Glutamatergic neuron (in vitro differentiated cells): ENCODE data around the gene RHO. TPM values are rescaled to one million over a fixed set of nuclear protein-coding genes. Genes with fewer than 3 reads are reported as not detected.

ENCODE experiments used
- DNase-seq: peaks from one replicate; pipeline ENCODE4 v3.0.0; 2022
- H3K27ac Mint-ChIP-seq: one replicate; pipeline ENCODE4 v1.8.0; 2020; ENCODE audit warnings: mild to moderate bottlenecking, mixed read lengths, inconsistent platforms; ENCODE audit not compliant: unreplicated experiment
- H3K27me3 Mint-ChIP-seq: one replicate; pipeline ENCODE4 v1.8.0; 2020; ENCODE audit warnings: mild to moderate bottlenecking, moderate library complexity, mixed read lengths, inconsistent platforms; ENCODE audit not compliant: unreplicated experiment
- H3K36me3 Mint-ChIP-seq: one replicate; pipeline ENCODE4 v1.8.0; 2020; ENCODE audit warnings: mild to moderate bottlenecking, mixed read lengths, inconsistent platforms; ENCODE audit not compliant: unreplicated experiment
- H3K4me1 Mint-ChIP-seq: one replicate; pipeline ENCODE4 v1.8.0; 2020; ENCODE audit warnings: mild to moderate bottlenecking, low read depth, mixed read lengths, inconsistent platforms; ENCODE audit not compliant: unreplicated experiment
- H3K4me3 Mint-ChIP-seq: one replicate; pipeline ENCODE4 v1.8.0; 2020; ENCODE audit warnings: mild to moderate bottlenecking, mixed read lengths, inconsistent platforms; ENCODE audit not compliant: unreplicated experiment
- H3K9me3 Mint-ChIP-seq: one replicate; pipeline ENCODE4 v1.8.0; 2020; ENCODE audit warnings: mild to moderate bottlenecking, moderate library complexity, mixed read lengths, inconsistent platforms; ENCODE audit not compliant: unreplicated experiment
- total RNA-seq: library from RNA; stranded (reverse); fragmentation: NEBNext Ultra II Directional; extraction: Animal tissue kit (Norgen Biotek cat#: 25700); gene quantifications from one replicate; pipeline ENCODE4 v1.2.1, GENCODE V29; 2021; ENCODE audit not compliant: unreplicated experiment
- TF ChIP-seq, protein P1 (sequence below): fragments of 200-600 bp; sonication (generic); IDR thresholded peaks from one replicate; pipeline ENCODE4 v1.5.0; 2021; ENCODE audit not compliant: partially characterized antibody, unreplicated experiment

Gene RHO
- total RNA-seq, 1 donor from 2014 or later, result not detected

GRCh38 chr3:129555153-129555550 is 26.7 kb downstream of the RHO start:
- H3K36me3 Mint-ChIP-seq, result no peaks in the 10 kb centered on the region
- H3K9me3 Mint-ChIP-seq, result peaks cover 4% of the 10 kb centered on the region
- DNase-seq, result no peak
- peaks cover 5% of the 10 kb centered on the region for H3K27me3 Mint-ChIP-seq
- H3K27ac Mint-ChIP-seq, result peak overlapping the region; percentile 17
- TF ChIP-seq, protein P1, sequence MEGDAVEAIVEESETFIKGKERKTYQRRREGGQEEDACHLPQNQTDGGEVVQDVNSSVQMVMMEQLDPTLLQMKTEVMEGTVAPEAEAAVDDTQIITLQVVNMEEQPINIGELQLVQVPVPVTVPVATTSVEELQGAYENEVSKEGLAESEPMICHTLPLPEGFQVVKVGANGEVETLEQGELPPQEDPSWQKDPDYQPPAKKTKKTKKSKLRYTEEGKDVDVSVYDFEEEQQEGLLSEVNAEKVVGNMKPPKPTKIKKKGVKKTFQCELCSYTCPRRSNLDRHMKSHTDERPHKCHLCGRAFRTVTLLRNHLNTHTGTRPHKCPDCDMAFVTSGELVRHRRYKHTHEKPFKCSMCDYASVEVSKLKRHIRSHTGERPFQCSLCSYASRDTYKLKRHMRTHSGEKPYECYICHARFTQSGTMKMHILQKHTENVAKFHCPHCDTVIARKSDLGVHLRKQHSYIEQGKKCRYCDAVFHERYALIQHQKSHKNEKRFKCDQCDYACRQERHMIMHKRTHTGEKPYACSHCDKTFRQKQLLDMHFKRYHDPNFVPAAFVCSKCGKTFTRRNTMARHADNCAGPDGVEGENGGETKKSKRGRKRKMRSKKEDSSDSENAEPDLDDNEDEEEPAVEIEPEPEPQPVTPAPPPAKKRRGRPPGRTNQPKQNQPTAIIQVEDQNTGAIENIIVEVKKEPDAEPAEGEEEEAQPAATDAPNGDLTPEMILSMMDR, result no peak
- peaks cover 39% of the 10 kb centered on the region for H3K4me1 Mint-ChIP-seq
- no peak overlapping the region for H3K4me3 Mint-ChIP-seq

GRCh38 chr3:129555616-129556357 is 27.3 kb downstream of the RHO start:
- no peak overlapping the region for H3K27ac Mint-ChIP-seq
- no peak overlapping the region for H3K4me3 Mint-ChIP-seq
- peaks cover 3% of the 10 kb centered on the region for H3K36me3 Mint-ChIP-seq
- TF ChIP-seq, protein P1, result no peak
- H3K9me3 Mint-ChIP-seq, result peaks cover 6% of the 10 kb centered on the region
- H3K4me1 Mint-ChIP-seq, result peaks cover 43% of the 10 kb centered on the region
- DNase-seq, result no peak
- peaks cover 6% of the 10 kb centered on the region for H3K27me3 Mint-ChIP-seq

- TF ChIP-seq, protein P1, result no peak
- H3K4me3 Mint-ChIP-seq, result no peak overlapping the region
- no peak for DNase-seq
- H3K9me3 Mint-ChIP-seq, result peaks cover 6% of the 10 kb centered on the region
- peaks cover 6% of the 10 kb centered on the region for H3K27me3 Mint-ChIP-seq
- peaks cover 5% of the 10 kb centered on the region for H3K36me3 Mint-ChIP-seq
- no peak overlapping the region for H3K27ac Mint-ChIP-seq
- H3K4me1 Mint-ChIP-seq, result peaks cover 44% of the 10 kb centered on the region
Observed at GRCh38 chr3:129556358-129556695, 27.9 kb downstream of the RHO start.

DNA sequence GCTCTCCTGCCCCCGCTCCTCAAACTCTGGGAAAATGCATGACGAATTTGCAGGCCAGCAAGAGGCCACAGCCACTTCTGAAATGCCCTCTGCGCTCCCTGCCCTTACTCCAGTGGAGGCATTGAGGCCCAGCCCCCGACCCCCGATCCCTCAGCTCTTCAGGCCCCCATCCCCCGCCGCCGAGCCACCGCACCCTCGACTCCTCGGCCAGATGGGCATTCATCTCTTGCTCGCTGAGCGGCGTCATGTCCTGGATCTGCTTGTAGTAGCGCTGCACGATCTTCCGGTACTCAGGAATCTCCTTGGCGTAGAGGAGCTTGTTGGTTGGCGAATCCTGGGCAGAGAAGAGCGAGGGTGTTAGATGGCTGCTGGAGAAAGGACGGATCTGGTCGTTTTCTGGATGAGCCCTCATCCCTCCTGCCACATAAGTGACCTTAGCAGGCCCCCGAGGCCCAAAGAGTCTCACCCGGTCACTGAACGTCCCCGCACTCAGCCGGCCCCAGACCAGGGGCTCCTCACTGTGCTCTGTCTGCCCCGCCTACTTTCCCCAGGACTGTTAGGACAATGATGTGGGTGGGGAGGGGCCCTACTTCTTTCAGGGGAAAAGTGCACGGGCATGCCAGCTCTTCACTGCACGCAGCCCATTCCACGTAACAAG is 28.6 kb downstream of the RHO start:
- peaks cover 44% of the 10 kb centered on the region for H3K4me1 Mint-ChIP-seq
- DNase-seq, result no peak
- H3K27me3 Mint-ChIP-seq, result peaks cover 6% of the 10 kb centered on the region
- no peak overlapping the region for H3K27ac Mint-ChIP-seq
- H3K4me3 Mint-ChIP-seq, result no peak overlapping the region
- peaks cover 5% of the 10 kb centered on the region for H3K36me3 Mint-ChIP-seq
- H3K9me3 Mint-ChIP-seq, result peaks cover 6% of the 10 kb centered on the region
- TF ChIP-seq, protein P1, result no peak

DNA sequence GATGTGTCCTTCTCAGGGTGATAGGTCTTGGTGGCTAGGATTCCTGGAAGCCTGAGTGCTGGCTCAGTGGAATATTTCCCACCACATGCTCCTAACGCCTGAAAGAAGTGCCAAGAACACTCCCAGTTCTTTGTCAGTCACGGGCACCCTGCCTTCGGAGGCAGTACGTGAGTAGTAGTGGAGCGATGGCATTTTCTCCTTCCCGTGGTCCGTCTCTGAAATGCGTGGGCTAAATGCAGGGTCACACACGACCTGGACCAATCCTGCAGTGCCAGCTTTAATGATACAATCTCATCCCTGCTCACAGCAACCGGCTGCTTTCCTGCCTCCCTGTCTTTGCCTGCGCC is 29.1 kb downstream of the RHO start:
- H3K4me1 Mint-ChIP-seq, result peaks cover 41% of the 10 kb centered on the region
- no peak overlapping the region for H3K27ac Mint-ChIP-seq
- H3K4me3 Mint-ChIP-seq, result no peak overlapping the region
- peaks cover 6% of the 10 kb centered on the region for H3K9me3 Mint-ChIP-seq
- DNase-seq, result no peak
- TF ChIP-seq, protein P1, result no peak
- H3K36me3 Mint-ChIP-seq, result peaks cover 5% of the 10 kb centered on the region
- H3K27me3 Mint-ChIP-seq, result peaks cover 6% of the 10 kb centered on the region
